ENCODE data around the gene SMARCAL1.

DNA sequence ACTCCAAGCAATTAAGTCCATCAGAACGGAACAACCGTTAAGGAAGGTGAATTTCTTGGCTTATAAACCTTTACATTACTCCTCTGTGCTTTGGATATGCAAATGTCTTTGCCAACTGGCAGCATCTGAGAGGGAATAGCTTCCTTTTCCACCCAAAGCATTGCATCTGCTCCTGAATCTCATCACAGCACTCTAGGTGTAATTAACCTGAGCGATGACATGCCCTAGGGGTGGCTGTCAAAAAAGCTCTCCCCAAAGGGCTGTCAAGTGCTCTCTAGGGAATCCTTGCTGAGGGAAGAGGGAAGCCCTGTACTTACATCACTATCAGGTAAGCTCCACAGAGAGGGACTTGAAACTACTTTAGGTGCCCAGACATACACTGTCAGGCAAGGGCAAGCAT is 5.5 kb upstream of the SMARCAL1 start:
- TF ChIP-seq, protein P1, sequence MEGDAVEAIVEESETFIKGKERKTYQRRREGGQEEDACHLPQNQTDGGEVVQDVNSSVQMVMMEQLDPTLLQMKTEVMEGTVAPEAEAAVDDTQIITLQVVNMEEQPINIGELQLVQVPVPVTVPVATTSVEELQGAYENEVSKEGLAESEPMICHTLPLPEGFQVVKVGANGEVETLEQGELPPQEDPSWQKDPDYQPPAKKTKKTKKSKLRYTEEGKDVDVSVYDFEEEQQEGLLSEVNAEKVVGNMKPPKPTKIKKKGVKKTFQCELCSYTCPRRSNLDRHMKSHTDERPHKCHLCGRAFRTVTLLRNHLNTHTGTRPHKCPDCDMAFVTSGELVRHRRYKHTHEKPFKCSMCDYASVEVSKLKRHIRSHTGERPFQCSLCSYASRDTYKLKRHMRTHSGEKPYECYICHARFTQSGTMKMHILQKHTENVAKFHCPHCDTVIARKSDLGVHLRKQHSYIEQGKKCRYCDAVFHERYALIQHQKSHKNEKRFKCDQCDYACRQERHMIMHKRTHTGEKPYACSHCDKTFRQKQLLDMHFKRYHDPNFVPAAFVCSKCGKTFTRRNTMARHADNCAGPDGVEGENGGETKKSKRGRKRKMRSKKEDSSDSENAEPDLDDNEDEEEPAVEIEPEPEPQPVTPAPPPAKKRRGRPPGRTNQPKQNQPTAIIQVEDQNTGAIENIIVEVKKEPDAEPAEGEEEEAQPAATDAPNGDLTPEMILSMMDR (conservative IDR thresholded peaks at IDR 0.05), result no peak
- no peak for TF ChIP-seq EZH2 (IDR thresholded peaks at IDR 0.05; ENCODE audit: low read depth)

All from PC-9 (cell line).